GM12864 (cell line): ENCODE results near the gene INSRR.

Experiments
- DNase-seq: peaks from one replicate; pipeline ENCODE4 v3.0.0-alpha.2; 2011; ENCODE audit warnings: low read depth
- H3K4me3 ChIP-seq: 2 replicates; pipeline ENCODE4 v1.5.1; 2011; ENCODE audit warnings: mild to moderate bottlenecking, low read depth, low read length, control low read depth
- CTCF ChIP-seq: IDR thresholded peaks from 2 replicates; pipeline ENCODE4 v1.5.1; 2011; ENCODE audit warnings: low read depth, mild to moderate bottlenecking, moderate library complexity, low read length, control low read depth, inconsistent platforms; ENCODE audit errors: missing control alignments

INSRR gene

GRCh38 chr1:156832434-156832833, 26.5 kb downstream of the INSRR start:
- H3K4me3 ChIP-seq: no peak overlapping the region

GRCh38 chr1:156828400-156829124, 30.4 kb downstream of the INSRR start:
- TF ChIP-seq CTCF: no peak
- H3K4me3 ChIP-seq: no peak overlapping the region
- no peak for DNase-seq

More at GRCh38 chr1:156832434-156832833, 26.5 kb downstream of the INSRR start:
- no peak for TF ChIP-seq CTCF
- no peak for DNase-seq

GRCh38 chr1:156826630-156827029, 32.3 kb downstream of the INSRR start:
- DNase-seq: no peak
- no peak for TF ChIP-seq CTCF
- no peak overlapping the region for H3K4me3 ChIP-seq

GRCh38 chr1:156823210-156823790, 35.6 kb downstream of the INSRR start:
- H3K4me3 ChIP-seq: no peak overlapping the region
- DNase-seq: no peak
- no peak for TF ChIP-seq CTCF

- DNase-seq: no peak
- no peak for TF ChIP-seq CTCF
Measured at GRCh38 chr1:156822680-156823079, 36.2 kb downstream of the INSRR start.

GRCh38 chr1:156821801-156822200, 37.1 kb downstream of the INSRR start:
- no peak for DNase-seq
- no peak overlapping the region for H3K4me3 ChIP-seq
- TF ChIP-seq CTCF: no peak

More at GRCh38 chr1:156822680-156823079, 36.2 kb downstream of the INSRR start:
- H3K4me3 ChIP-seq: no peak overlapping the region
